GM06990 (cell line): ENCODE measurements around the gene PLSCR1.

Experiments used
- DNase-seq: peaks from one replicate; pipeline ENCODE4 v3.0.0-alpha.2; 2011; ENCODE audit not compliant: insufficient read length; ENCODE audit errors: extremely low read depth
- H3K27me3 ChIP-seq: replicated peaks from 2 replicates; pipeline ENCODE4 v1.6.0; 2011; ENCODE audit warnings: low read length; ENCODE audit not compliant: control insufficient read depth, insufficient read depth
- H3K36me3 ChIP-seq: 2 replicates; pipeline ENCODE4 v1.5.1; 2011; ENCODE audit warnings: low read length; ENCODE audit not compliant: control insufficient read depth, insufficient read depth
- H3K4me3 ChIP-seq: replicated peaks from 2 replicates; pipeline ENCODE4 v1.5.1; 2011; ENCODE audit warnings: low read depth, mild to moderate bottlenecking, control low read depth, low read length
- TF ChIP-seq, protein P1 (sequence below): IDR thresholded peaks from 2 replicates; pipeline ENCODE4 v1.5.1; 2011; ENCODE audit warnings: low read length, control low read depth, mild to moderate bottlenecking, inconsistent platforms; ENCODE audit not compliant: insufficient read depth, poor library complexity, severe bottlenecking

Gene PLSCR1

DNA sequence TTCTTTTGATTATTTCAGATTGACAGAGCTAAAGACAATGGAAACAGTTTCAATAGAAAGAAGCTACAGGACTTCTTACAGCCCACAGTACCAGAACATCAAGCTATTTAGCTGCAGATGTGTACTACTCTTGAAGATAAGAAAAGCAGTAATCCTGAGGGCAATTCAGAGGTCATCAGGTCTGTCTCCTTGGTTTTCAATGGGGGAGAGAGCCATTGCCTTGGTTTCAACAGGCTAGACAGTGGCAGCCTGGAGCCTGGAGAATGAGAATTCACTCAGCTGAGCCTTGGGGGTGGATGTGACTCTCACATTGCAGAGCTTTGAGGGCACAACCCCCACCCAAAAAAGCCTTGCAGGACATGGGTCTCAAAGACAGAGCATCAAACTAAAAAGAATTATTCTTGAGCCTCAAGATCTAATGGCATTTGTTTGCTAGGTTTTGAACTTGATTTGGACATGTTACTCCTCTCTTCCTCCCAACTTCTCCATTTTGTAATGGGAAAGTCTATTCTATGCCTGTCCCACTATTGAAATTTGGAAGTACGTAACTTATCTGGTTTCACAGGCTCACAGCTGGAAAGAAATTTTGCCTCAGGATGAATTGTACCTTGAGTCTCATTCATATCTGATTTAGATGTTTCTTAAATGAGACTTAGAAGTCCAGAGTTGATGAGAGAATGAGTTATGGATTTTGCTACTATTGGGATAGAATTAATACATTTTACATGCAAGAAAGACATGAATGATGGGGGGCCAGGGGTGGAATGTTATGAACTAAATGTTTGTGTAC lies 36.9 kb downstream of the PLSCR1 start:
- no peaks in the 10 kb centered on the region for H3K27me3 ChIP-seq
- TF ChIP-seq, protein P1, sequence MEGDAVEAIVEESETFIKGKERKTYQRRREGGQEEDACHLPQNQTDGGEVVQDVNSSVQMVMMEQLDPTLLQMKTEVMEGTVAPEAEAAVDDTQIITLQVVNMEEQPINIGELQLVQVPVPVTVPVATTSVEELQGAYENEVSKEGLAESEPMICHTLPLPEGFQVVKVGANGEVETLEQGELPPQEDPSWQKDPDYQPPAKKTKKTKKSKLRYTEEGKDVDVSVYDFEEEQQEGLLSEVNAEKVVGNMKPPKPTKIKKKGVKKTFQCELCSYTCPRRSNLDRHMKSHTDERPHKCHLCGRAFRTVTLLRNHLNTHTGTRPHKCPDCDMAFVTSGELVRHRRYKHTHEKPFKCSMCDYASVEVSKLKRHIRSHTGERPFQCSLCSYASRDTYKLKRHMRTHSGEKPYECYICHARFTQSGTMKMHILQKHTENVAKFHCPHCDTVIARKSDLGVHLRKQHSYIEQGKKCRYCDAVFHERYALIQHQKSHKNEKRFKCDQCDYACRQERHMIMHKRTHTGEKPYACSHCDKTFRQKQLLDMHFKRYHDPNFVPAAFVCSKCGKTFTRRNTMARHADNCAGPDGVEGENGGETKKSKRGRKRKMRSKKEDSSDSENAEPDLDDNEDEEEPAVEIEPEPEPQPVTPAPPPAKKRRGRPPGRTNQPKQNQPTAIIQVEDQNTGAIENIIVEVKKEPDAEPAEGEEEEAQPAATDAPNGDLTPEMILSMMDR: no peak
- H3K4me3 ChIP-seq: no peak overlapping the region
- no peak for DNase-seq
- no peaks in the 10 kb centered on the region for H3K36me3 ChIP-seq

DNA sequence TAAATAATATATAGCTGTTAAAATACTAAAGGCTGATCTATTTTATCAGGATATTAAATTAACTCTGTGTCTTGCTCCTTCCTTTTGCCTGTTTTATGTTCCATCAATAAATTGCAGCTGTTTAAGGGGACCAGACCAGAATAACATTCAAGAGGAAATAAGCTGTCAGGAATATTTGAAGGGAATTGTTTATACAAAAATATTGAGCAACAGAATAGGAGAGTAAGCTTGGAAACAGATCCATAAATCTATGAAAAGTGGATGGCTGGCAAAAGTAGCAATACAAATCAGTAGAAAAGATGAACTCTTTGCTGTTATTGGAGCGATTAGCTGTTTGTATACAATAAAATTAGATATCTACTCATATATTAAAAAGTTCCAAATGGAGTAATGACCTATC lies 38.9 kb downstream of the PLSCR1 start:
- no peak for DNase-seq
- H3K36me3 ChIP-seq: no peaks in the 10 kb centered on the region
- H3K4me3 ChIP-seq: no peak overlapping the region
- TF ChIP-seq, protein P1: no peak
- no peaks in the 10 kb centered on the region for H3K27me3 ChIP-seq

DNA sequence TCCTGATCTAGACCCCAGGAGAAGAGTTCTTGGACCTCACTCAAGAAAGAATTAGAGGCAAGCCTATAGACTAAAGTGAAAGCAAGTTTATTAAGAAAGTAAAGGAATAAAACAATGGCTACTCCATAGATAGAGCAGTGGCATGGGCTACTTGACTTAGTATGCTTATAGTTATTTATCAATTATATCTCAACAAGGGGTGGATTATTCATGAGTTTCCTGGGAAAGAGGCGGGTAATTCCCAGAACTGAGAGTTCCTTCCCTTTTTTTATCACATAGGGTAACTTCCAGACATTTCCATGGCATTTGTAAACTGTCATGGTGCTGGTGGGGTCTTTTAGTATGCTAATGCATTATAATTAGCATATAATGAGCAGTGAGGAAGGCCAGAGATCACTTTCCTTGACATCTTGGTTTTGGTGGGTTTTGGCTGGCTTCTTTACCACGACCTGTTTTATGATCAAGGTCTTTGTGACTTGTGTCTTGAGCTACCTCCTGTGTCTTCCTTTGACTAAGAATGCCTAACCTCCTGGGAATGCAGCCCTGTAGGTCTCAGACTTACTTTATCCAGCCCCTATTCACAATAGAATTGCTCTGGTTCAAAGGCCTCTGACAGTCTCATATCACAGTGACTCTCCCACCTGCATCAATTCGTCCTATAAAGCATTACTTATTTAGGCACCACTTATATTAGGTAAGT lies 39.8 kb downstream of the PLSCR1 start:
- DNase-seq: no peak
- Histone ChIP-seq H3K4me3 (no peak overlapping the region), H3K27me3 (no peaks in the 10 kb centered on the region), H3K36me3 (no peaks in the 10 kb centered on the region)
- TF ChIP-seq, protein P1: no peak

DNA sequence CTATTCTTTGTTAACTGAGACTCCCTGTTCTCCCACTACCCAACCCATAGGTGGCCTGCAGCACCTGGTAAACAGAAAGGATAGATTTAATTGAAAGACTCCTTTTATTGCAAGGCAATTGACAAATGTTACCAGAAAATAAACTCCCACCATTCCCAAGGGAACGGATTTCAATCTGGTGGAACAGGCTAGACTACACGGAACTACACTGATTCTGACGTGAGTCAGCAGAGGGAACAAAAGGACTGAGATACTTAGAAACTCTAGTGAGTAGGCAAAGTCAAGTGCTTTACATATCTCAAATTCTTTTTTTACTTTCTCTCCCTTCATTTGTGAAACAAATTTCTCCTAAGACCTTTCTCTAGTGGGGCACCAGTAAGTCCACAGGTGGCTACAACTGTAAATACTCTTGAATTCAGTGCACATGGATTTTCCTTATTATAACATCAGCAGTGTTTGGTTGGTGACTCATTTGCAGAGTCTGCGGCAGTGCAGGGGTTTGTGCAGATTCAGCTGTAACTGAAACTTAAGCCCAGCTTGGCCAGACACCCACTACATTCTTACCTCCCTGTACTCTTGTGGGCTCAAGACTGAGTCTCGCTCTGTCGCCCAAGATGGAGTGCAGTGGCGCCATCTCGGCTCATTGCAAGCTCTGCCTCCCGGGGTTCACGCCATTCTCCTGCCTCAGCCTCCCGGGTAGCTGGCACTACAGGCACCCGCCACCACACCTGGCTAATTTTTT lies 40.8 kb downstream of the PLSCR1 start:
- Histone ChIP-seq H3K36me3 (no peaks in the 10 kb centered on the region), H3K27me3 (no peaks in the 10 kb centered on the region), H3K4me3 (no peak overlapping the region)
- TF ChIP-seq, protein P1: no peak
- peak; percentile 63 for DNase-seq

DNA sequence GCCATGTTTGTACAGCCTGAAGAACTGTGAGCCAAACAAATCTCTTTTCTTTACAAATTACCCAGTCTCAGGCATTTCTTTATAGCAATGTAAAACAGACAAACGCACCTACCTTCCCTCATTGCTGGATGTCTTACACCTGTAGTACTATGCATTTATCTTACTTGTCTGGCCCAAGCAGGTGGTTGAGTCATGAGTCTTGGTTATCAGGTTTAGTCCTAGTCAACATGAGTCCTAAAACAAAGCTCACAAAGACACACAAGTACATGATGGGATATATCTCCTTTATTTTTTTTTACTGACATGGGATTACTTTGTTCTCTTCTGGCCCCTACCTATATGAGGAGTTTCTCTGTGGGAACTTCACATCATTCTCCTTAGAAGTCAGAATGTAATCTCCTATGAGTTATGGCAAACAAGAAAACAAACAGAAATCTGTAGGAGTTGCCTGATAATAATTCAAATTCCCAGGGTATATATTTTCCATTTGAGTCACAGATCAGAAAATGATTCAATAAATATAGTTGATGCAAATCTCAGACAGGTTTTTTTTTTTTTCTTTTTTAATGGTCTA lies 41.4 kb downstream of the PLSCR1 start:
- no peaks in the 10 kb centered on the region for H3K36me3 ChIP-seq
- no peak for DNase-seq
- H3K4me3 ChIP-seq: no peak overlapping the region
- no peaks in the 10 kb centered on the region for H3K27me3 ChIP-seq
- TF ChIP-seq, protein P1: no peak
